Activated CD8-positive, alpha-beta memory T cell treated with anti-CD3 and anti-CD28 coated beads for 48 hours (primary cell): ENCODE results near the gene CORO6.

ENCODE experiments used
- DNase-seq, 3 experiments: peaks; one replicate each; pipeline ENCODE4 v3.0.0-alpha.2; 2020; ENCODE audit warnings: low read depth in 2 of 3, low spot score in 2 of 3

CORO6 gene

GRCh38 chr17:29567304-29567553 is 55.5 kb downstream of the CORO6 start:
- no peak for DNase-seq

- DNase-seq = peak in 2 of 3 experiments; percentile 53 to 55
Observed at GRCh38 chr17:29566473-29567303, 56.0 kb downstream of the CORO6 start, which contains the start of gene ABHD15. ABHD15 (minus strand) TSS chr17:29567037; CDS start chr17:29566966, 71 bp downstream.

- peak in 1 of 3 experiments; percentile 36 for DNase-seq
Observed at GRCh38 chr17:29565643-29566472, 56.9 kb downstream of the CORO6 start.
